Mesothelial cell of epicardium (in vitro differentiated cells): ENCODE data around the gene KLHL26. TPM values are rescaled to one million over a fixed set of nuclear protein-coding genes. Genes with fewer than 3 reads are reported as not detected.

Experiments
- DNase-seq, 2 experiments: peaks; one replicate each; pipeline ENCODE4 v3.0.0; 2021; ENCODE audit warnings: low spot score in 2 of 2; ENCODE audit not compliant: unreplicated experiment in 2 of 2
- H3K27ac Mint-ChIP-seq: 2 replicates; pipeline ENCODE4 v1.8.0; 2021; ENCODE audit warnings: mixed read lengths
- H3K27me3 Mint-ChIP-seq: 2 replicates; pipeline ENCODE4 v1.8.0; 2021; ENCODE audit warnings: low read depth, mixed read lengths
- H3K36me3 Mint-ChIP-seq: 2 replicates; pipeline ENCODE4 v1.8.0; 2021; ENCODE audit warnings: mixed read lengths
- H3K4me1 Mint-ChIP-seq: 2 replicates; pipeline ENCODE4 v1.8.0; 2021; ENCODE audit warnings: mixed read lengths
- H3K4me3 Mint-ChIP-seq: 2 replicates; pipeline ENCODE4 v1.8.0; 2021; ENCODE audit warnings: mild to moderate bottlenecking, moderate library complexity, mixed read lengths
- H3K9me3 Mint-ChIP-seq: 2 replicates; pipeline ENCODE4 v1.8.0; 2021; ENCODE audit warnings: mixed read lengths
- total RNA-seq: library from RNA; stranded (reverse); gene quantifications from 3 replicates; pipeline ENCODE4 v1.2.1, GENCODE V29; 2021
- TF ChIP-seq, protein P1 (sequence below): fragments of 200-600 bp; sonication (generic); IDR thresholded peaks from one replicate; pipeline ENCODE4 v1.5.0; 2021; ENCODE audit warnings: antibody characterized with exemption; ENCODE audit not compliant: unreplicated experiment

Gene KLHL26
- total RNA-seq, 1 donor from 2014 or later, result 12.0 TPM

DNA sequence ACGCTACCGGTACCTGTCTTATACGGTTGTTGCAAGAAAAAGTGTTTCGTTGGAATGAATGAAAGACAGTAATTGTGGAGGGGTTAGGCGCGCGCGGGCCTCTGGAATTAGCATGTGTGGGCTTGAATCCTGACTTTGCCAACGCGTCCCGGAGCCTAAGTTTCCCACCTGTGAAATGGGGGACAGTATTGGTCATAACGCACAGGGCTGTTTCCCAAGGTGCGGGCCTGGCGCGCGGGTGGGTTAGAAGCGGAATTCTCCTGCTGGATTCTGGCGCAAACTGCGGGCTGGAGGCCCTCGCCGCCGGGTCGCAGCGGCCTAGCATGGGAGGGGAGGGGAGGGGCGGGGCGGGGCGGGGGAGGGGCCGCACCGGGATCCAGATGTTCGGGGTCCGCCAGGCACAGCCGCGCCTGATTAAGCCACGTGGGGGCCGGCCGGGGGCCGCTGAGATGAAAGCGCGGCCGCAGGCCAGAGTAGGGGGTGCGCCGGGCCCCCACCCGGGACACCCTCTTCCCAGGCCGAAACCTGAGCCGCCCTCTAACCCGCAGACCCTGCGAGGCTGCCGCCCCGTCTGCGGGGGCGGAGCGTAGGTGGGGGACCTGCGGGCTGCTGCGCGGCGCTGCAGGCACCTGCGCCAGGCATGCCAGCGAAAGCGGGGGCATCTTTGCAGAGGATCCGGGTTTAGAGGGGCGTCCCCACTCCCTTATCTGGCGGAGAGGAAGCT, 25.3 kb upstream of the KLHL26 start:
- TF ChIP-seq, protein P1, sequence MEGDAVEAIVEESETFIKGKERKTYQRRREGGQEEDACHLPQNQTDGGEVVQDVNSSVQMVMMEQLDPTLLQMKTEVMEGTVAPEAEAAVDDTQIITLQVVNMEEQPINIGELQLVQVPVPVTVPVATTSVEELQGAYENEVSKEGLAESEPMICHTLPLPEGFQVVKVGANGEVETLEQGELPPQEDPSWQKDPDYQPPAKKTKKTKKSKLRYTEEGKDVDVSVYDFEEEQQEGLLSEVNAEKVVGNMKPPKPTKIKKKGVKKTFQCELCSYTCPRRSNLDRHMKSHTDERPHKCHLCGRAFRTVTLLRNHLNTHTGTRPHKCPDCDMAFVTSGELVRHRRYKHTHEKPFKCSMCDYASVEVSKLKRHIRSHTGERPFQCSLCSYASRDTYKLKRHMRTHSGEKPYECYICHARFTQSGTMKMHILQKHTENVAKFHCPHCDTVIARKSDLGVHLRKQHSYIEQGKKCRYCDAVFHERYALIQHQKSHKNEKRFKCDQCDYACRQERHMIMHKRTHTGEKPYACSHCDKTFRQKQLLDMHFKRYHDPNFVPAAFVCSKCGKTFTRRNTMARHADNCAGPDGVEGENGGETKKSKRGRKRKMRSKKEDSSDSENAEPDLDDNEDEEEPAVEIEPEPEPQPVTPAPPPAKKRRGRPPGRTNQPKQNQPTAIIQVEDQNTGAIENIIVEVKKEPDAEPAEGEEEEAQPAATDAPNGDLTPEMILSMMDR, result no peak
- H3K36me3 Mint-ChIP-seq, result no peaks in the 10 kb centered on the region
- no peak overlapping the region for H3K27ac Mint-ChIP-seq
- H3K27me3 Mint-ChIP-seq, result peaks cover 90% of the 10 kb centered on the region
- DNase-seq, result no peak
- no peaks in the 10 kb centered on the region for H3K9me3 Mint-ChIP-seq
- peak overlapping the region; percentile 65 for H3K4me3 Mint-ChIP-seq
- peaks cover 29% of the 10 kb centered on the region for H3K4me1 Mint-ChIP-seq

DNA sequence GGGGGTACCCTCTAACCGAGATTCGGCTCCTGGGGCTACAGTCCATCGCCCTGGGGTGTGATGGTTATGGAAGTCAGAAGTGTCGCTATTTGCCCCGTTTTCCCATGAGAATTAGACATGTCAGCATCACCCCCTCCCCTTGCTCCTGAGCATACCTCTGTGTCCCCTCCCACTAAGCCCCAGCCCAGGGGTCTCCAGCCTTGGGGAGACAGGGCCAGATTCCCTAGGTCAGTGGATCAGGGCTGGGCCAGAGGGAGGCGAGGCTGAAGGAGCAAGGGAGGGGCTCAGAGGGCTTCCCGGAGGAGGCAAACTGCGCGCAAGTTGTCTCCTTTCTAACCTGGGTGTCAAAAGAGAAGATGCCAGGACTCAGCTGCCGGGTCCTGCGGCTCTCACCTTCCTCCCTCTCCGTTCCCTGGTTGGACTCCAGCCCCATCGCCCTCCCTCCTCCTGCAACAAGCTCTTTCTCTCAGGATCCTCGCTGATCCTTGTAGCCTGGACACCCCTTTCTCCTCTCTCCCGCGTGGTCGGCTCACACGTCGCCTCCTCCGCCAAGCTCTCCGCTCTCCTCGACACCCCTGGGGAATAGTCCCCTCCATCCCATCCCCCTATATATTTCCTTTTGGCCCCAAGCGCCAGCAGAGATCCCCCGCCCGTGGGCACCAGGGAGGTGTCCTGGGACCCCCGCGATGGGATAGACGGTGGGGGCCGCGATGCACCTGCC, 24.6 kb upstream of the KLHL26 start:
- Mint-ChIP-seq H3K27me3 (peaks cover 88% of the 10 kb centered on the region), H3K27ac (no peak overlapping the region), H3K4me3 (peak overlapping the region; percentile 65), H3K4me1 (peaks cover 26% of the 10 kb centered on the region), H3K9me3 (peaks cover under 1% of the 10 kb centered on the region), H3K36me3 (no peaks in the 10 kb centered on the region)
- DNase-seq, result no peak
- TF ChIP-seq, protein P1, result no peak

DNA sequence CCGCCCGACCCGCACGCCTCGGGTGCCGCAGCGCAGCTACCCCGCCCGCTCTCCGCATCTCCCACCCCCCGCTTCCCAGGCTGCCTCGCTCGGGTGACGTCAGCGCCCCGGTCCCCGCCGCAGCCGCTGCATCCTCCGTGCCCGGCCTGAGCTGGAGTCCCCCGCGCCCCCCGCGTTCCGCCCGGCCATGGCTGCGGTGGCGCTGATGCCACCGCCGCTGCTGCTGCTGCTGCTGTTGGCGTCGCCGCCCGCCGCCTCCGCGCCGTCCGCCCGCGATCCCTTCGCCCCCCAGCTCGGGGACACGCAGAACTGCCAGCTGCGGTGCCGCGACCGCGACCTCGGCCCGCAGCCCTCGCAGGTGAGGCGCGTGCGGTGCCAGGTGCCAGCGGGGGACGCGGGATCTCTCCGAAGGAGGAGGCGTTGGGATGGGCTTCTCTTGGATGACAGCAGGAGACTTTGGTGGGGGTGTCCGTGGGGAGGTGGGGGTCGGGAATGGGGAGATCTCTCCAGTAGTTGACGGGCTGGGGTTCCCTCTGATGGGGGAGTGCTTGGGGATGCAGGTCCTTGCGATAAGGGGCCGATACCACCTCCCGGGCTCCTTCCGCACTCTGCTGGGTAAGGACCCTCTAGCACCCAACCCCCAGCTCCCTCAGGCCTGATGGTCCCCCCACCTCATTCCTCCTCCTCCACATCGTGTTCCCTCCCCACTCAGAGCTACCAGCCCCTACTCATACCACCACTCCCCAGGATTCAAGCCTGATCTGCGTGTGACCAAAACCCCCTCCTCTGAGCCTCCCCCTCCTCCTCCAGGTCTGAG, 23.8 kb upstream of the KLHL26 start, which contains the start of gene TMEM59L:
Gene TMEM59L (plus strand): TSS at position 99 of the 817 bp plus-strand sequence. CDS start 89 bp downstream, at position 188.
- TF ChIP-seq, protein P1, result no peak
- H3K27me3 Mint-ChIP-seq, result peaks cover 84% of the 10 kb centered on the region
- no peaks in the 10 kb centered on the region for H3K36me3 Mint-ChIP-seq
- H3K4me3 Mint-ChIP-seq, result peak within 1 kb of the TSS; percentile 65
- no peak for DNase-seq
- H3K4me1 Mint-ChIP-seq, result peaks cover 21% of the 10 kb centered on the region
- H3K27ac Mint-ChIP-seq, result no peak within 1 kb of the TSS
- peaks cover 8% of the 10 kb centered on the region for H3K9me3 Mint-ChIP-seq

DNA sequence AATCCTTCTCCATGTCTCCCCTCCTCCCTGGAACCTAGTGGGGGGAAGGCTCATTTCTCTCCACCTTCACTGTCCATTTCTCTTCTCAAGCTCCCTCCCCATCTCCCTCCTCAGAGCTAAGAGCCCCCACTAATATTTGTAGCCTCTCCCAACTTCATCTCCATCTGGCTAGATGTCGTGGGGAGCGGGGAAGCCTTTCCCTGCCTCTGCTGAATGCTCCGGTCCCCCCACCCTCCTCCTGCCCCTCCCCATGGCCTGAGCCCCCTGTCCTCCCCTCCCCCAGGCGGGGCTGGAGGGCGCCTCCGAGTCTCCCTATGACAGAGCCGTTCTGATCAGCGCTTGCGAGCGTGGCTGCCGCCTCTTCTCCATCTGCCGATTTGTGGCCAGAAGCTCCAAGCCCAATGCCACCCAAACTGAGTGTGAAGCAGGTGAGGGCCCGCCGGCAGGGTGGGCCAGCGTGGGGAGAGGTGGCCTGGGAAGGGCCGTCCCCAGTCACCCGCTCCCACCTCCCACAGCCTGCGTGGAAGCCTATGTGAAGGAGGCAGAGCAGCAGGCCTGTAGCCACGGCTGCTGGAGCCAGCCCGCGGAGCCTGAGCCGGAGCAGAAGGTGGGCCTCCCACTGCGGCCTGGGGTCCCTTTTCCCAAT, 23.1 kb upstream of the KLHL26 start:
- peaks cover 77% of the 10 kb centered on the region for H3K27me3 Mint-ChIP-seq
- DNase-seq, result no peak
- peak overlapping the region; percentile 63 for H3K4me3 Mint-ChIP-seq
- TF ChIP-seq, protein P1, result no peak
- no peaks in the 10 kb centered on the region for H3K36me3 Mint-ChIP-seq
- H3K27ac Mint-ChIP-seq, result no peak overlapping the region
- peaks cover 20% of the 10 kb centered on the region for H3K4me1 Mint-ChIP-seq
- H3K9me3 Mint-ChIP-seq, result peaks cover 8% of the 10 kb centered on the region

DNA sequence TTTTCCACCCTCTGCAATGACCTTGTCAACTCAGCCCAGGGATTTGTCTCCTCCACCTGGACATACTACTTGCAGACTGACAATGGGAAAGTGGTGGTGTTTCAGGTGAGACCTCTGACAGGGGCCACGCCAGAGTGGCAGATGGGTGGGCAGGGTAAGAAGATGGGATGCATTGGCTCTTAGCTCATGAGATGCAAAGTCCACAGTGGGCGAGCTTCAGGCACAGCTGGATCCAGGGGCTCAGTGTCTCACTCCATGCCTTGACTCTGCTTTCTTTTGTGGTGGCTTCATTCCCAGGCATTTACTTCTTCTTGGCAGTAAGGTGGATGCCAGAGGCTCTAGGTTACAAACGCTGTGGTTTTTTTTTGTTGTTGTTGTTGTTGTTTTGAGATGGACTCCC, 20.8 kb upstream of the KLHL26 start:
- H3K27me3 Mint-ChIP-seq, result peaks cover 60% of the 10 kb centered on the region
- peaks cover 18% of the 10 kb centered on the region for H3K4me1 Mint-ChIP-seq
- H3K36me3 Mint-ChIP-seq, result no peaks in the 10 kb centered on the region
- TF ChIP-seq, protein P1, result no peak
- no peak for DNase-seq
- H3K4me3 Mint-ChIP-seq, result no peak overlapping the region
- peaks cover 8% of the 10 kb centered on the region for H3K9me3 Mint-ChIP-seq
- no peak overlapping the region for H3K27ac Mint-ChIP-seq
